ENCODE measurements around the gene RPS26.
"Not testable (repeated sequence)": the region's sequence is repeated elsewhere in the genome, so short reads cannot be mapped to it uniquely, and the experiment has no call there.

DNA sequence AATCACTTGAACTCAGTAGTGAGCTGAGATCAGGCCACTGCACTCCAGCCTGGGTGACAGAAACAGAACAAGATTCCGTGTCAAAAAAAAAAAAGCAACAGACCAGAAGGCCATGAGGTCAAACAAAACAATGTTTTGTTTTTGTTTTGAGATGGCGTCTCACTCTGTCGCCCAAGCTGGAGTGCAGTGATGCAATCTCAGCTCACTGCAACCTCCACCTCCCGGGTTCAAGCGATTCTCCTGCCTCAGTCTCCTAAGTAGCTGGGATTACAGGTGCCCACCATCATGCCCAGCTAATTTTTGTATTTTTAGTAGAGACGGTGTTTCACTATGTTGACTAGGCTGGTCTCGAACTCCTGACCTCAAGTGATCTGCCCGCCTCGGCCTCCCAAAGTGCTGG lies 36.2 kb downstream of the RPS26 start:
- TF ChIP-seq, protein P1, sequence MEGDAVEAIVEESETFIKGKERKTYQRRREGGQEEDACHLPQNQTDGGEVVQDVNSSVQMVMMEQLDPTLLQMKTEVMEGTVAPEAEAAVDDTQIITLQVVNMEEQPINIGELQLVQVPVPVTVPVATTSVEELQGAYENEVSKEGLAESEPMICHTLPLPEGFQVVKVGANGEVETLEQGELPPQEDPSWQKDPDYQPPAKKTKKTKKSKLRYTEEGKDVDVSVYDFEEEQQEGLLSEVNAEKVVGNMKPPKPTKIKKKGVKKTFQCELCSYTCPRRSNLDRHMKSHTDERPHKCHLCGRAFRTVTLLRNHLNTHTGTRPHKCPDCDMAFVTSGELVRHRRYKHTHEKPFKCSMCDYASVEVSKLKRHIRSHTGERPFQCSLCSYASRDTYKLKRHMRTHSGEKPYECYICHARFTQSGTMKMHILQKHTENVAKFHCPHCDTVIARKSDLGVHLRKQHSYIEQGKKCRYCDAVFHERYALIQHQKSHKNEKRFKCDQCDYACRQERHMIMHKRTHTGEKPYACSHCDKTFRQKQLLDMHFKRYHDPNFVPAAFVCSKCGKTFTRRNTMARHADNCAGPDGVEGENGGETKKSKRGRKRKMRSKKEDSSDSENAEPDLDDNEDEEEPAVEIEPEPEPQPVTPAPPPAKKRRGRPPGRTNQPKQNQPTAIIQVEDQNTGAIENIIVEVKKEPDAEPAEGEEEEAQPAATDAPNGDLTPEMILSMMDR (IDR thresholded peaks at IDR 0.05): not testable (repeated sequence)
- TF ChIP-seq POLR2A, POLR2AphosphoS5 (IDR thresholded peaks at IDR 0.05): not testable (repeated sequence)

All from gastroesophageal sphincter (tissue), 3 donors.